Fibroblast of lung (primary cell): ENCODE data around the gene EPHB6. TPM values are rescaled to one million over a fixed set of nuclear protein-coding genes. Genes with fewer than 3 reads are reported as not detected.

ENCODE experiments used
- DNase-seq, 2 donors: peaks; one replicate each; pipeline versions ENCODE4 v3.0.0 to v3.0.0-alpha.2; 2010; ENCODE audit warnings: low read depth in 2 of 2
- H2AFZ ChIP-seq: 2 replicates; pipeline ENCODE4 v1.5.1; 2012; ENCODE audit warnings: low read length, control low read depth, inconsistent platforms
- H3K27ac ChIP-seq: 2 replicates; pipeline ENCODE4 v1.5.1; 2011; ENCODE audit warnings: low read length, control low read depth; ENCODE audit not compliant: insufficient read depth
- H3K27me3 ChIP-seq: 2 replicates; pipeline ENCODE4 v1.5.1; 2011; ENCODE audit warnings: mild to moderate bottlenecking, low read length; ENCODE audit not compliant: control insufficient read depth, insufficient read depth
- H3K36me3 ChIP-seq: 2 replicates; pipeline ENCODE4 v1.5.1; 2011; ENCODE audit warnings: low read length; ENCODE audit not compliant: control insufficient read depth, insufficient read depth
- H3K4me1 ChIP-seq: 2 replicates; pipeline ENCODE4 v1.5.1; 2011; ENCODE audit warnings: low read length; ENCODE audit not compliant: control insufficient read depth, insufficient read depth; ENCODE audit errors: extremely low read depth
- H3K4me2 ChIP-seq: 2 replicates; pipeline ENCODE4 v1.5.1; 2011; ENCODE audit warnings: low read length, control low read depth; ENCODE audit not compliant: insufficient read depth; ENCODE audit errors: extremely low read depth
- H3K4me3 ChIP-seq, 4 experiments: fragments of 200-600 bp in 1 of 4; sonication (generic) in 1 of 4; replicated peaks in 1 of 4; 2 replicates each; pipeline ENCODE4 v1.5.1; 2011 to 2016; ENCODE audit warnings: low read length in 4 of 4, low read depth in 3 of 4, mild to moderate bottlenecking in 3 of 4, control low read depth in 2 of 4, inconsistent platforms in 1 of 4, mixed read lengths in 1 of 4; ENCODE audit not compliant: insufficient read depth in 1 of 4; ENCODE audit errors: control extremely low read depth in 1 of 4
- H3K79me2 ChIP-seq: 2 replicates; pipeline ENCODE4 v1.5.1; 2012; ENCODE audit warnings: mild to moderate bottlenecking, low read length, inconsistent platforms; ENCODE audit not compliant: control insufficient read depth, insufficient read depth
- H3K9ac ChIP-seq: 2 replicates; pipeline ENCODE4 v1.5.1; 2011; ENCODE audit warnings: mild to moderate bottlenecking, low read length, control low read depth; ENCODE audit not compliant: insufficient read depth
- H3K9me3 ChIP-seq: 2 replicates; pipeline ENCODE4 v1.5.1; 2012; ENCODE audit warnings: low read depth, low read length; ENCODE audit not compliant: control insufficient read depth, insufficient read depth
- H4K20me1 ChIP-seq: 2 replicates; pipeline ENCODE4 v1.5.1; 2011; ENCODE audit warnings: low read length; ENCODE audit not compliant: control insufficient read depth, insufficient read depth; ENCODE audit errors: extremely low read depth
- EZH2 ChIP-seq: IDR thresholded peaks from 2 replicates; pipeline ENCODE4 v1.5.1; 2012; ENCODE audit warnings: low read length, control low read depth, mild to moderate bottlenecking; ENCODE audit errors: missing control alignments
- polyA plus RNA-seq, 2 donors: library from polyadenylated mRNA; depleted of rRNA in 1 of 2; stranded (reverse) in 1 of 2; unstranded in 1 of 2; fragments of >200 nt; gene quantifications; 2 replicates each; pipeline ENCODE4 v1.2.1, GENCODE V29; 2011 to 2012; ENCODE audit warnings: missing spikeins in 1 of 2
- total RNA-seq: library from RNA; depleted of rRNA; stranded (reverse); fragments of >200 nt; gene quantifications from 2 replicates; pipeline ENCODE4 v1.2.1, GENCODE V29; 2014
- TF ChIP-seq, protein P1 (sequence below), 2 donors: IDR thresholded peaks in 1 of 2; conservative IDR thresholded peaks in 1 of 2; 1 replicate in 1 of 2; 2 replicates in 1 of 2; pipeline ENCODE4 v1.5.1; 2011 to 2012; ENCODE audit warnings: low read length in 2 of 2, control low read depth in 1 of 2, inconsistent platforms in 1 of 2, low read depth in 1 of 2, mild to moderate bottlenecking in 1 of 2

Gene EPHB6
- total and polyA plus RNA-seq, 2 donors (not counting 1 experiment from before 2014, with no cell fraction given), result 1.1 to 4.3 TPM

DNA sequence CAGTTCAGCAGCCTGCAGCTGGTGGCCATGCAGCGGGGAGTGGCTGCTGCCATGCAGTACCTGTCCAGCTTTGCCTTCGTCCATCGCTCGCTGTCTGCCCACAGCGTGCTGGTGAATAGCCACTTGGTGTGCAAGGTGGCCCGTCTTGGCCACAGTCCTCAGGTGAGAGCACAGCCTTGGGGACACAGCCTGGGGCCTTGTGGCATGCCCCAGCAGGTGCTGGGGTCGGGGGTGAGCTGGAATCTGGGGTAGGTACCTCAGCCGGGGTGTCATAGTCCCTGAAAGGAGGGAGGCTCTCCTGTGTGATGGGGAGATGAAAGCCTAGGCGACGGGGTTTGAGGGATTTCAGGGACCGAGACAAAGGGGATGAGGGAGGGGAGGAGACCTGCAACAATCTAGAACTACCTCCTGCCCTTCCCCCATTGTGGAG, 14.1 kb downstream of the EPHB6 start:
- H2AFZ ChIP-seq, result no peak overlapping the region
- H3K4me3 ChIP-seq, result no peak overlapping the region
- no peak overlapping the region for H3K9ac ChIP-seq
- H3K4me2 ChIP-seq, result no peak overlapping the region
- H4K20me1 ChIP-seq, result no peaks in the 10 kb centered on the region
- H3K79me2 ChIP-seq, result no peaks in the 10 kb centered on the region
- H3K9me3 ChIP-seq, result no peaks in the 10 kb centered on the region
- no peaks in the 10 kb centered on the region for H3K36me3 ChIP-seq
- H3K27ac ChIP-seq, result no peak overlapping the region
- no peaks in the 10 kb centered on the region for H3K4me1 ChIP-seq
- no peaks in the 10 kb centered on the region for H3K27me3 ChIP-seq
- no peak for DNase-seq
- TF ChIP-seq EZH2, result no peak
- TF ChIP-seq, protein P1, sequence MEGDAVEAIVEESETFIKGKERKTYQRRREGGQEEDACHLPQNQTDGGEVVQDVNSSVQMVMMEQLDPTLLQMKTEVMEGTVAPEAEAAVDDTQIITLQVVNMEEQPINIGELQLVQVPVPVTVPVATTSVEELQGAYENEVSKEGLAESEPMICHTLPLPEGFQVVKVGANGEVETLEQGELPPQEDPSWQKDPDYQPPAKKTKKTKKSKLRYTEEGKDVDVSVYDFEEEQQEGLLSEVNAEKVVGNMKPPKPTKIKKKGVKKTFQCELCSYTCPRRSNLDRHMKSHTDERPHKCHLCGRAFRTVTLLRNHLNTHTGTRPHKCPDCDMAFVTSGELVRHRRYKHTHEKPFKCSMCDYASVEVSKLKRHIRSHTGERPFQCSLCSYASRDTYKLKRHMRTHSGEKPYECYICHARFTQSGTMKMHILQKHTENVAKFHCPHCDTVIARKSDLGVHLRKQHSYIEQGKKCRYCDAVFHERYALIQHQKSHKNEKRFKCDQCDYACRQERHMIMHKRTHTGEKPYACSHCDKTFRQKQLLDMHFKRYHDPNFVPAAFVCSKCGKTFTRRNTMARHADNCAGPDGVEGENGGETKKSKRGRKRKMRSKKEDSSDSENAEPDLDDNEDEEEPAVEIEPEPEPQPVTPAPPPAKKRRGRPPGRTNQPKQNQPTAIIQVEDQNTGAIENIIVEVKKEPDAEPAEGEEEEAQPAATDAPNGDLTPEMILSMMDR (conservative IDR thresholded peaks at IDR 0.05 in 1 of 2, IDR thresholded peaks at IDR 0.05 in 1 of 2; ENCODE audit: low read depth in 1 of 2, low read length in 2 of 2), result no peak

DNA sequence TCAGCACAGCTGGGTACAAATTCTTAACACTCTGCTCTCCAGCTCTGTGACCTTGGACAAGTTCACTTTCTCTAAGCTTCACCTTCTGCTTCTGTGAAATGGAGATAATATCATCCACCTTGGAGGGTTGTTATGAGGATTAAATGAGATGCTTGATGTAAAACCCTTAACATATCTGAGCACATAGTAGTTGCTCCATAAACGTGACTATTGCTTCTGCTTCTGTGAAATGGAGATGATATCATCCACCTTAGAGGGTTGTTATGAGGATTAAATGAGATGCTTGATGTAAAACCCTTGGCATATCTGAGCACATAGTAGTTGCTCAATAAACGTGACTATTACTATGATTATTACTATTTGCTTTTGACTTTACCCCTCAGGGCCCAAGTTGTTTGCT, 14.6 kb downstream of the EPHB6 start:
- Histone ChIP-seq H3K4me2 (no peak overlapping the region), H3K4me1 (no peaks in the 10 kb centered on the region), H3K27me3 (no peaks in the 10 kb centered on the region), H2AFZ (no peak overlapping the region), H3K36me3 (no peaks in the 10 kb centered on the region), H3K79me2 (no peaks in the 10 kb centered on the region), H4K20me1 (no peaks in the 10 kb centered on the region), H3K27ac (no peak overlapping the region), H3K4me3 (no peak overlapping the region), H3K9ac (no peak overlapping the region), H3K9me3 (no peaks in the 10 kb centered on the region)
- DNase-seq, result no peak
- TF ChIP-seq EZH2, result no peak
- TF ChIP-seq, protein P1 (conservative IDR thresholded peaks at IDR 0.05 in 1 of 2, IDR thresholded peaks at IDR 0.05 in 1 of 2; ENCODE audit: low read depth in 1 of 2, low read length in 2 of 2), result no peak

- Histone ChIP-seq H4K20me1 (no peaks in the 10 kb centered on the region), H3K36me3 (no peaks in the 10 kb centered on the region), H3K27me3 (no peaks in the 10 kb centered on the region), H2AFZ (no peak overlapping the region), H3K79me2 (no peaks in the 10 kb centered on the region), H3K4me3 (no peak overlapping the region), H3K4me1 (no peaks in the 10 kb centered on the region), H3K9ac (no peak overlapping the region), H3K9me3 (no peaks in the 10 kb centered on the region), H3K27ac (no peak overlapping the region), H3K4me2 (no peak overlapping the region)
- no peak for TF ChIP-seq EZH2
- TF ChIP-seq, protein P1 (conservative IDR thresholded peaks at IDR 0.05 in 1 of 2, IDR thresholded peaks at IDR 0.05 in 1 of 2; ENCODE audit: low read depth in 1 of 2, low read length in 2 of 2), result no peak
- DNase-seq, result no peak
These were observed 15.3 kb downstream of the EPHB6 start for GRCh38 chr7:142870147-142870559.
